HepG2 (cell line): ENCODE measurements around the gene SPTBN2. TPM values are rescaled to one million over a fixed set of nuclear protein-coding genes. Genes with fewer than 3 reads are reported as not detected.

Source experiments
- CHCHD3 ChIP-seq: sonication (generic); formaldehyde crosslinking; IDR thresholded peaks from 2 replicates; pipeline ENCODE4 v1.8.0; 2022; ENCODE audit warnings: mild to moderate bottlenecking, missing genetic modification reagents, moderate library complexity
- CREM ChIP-seq, 2 experiments: sonication (generic) in 1 of 2; formaldehyde crosslinking in 1 of 2; IDR thresholded peaks; 2 replicates each; pipeline versions ENCODE4 v1.4.0 to v1.6.1; 2016 to 2020; ENCODE audit warnings: antibody characterized with exemption in 1 of 2, mild to moderate bottlenecking in 1 of 2, missing genetic modification reagents in 1 of 2
- ELF3 ChIP-seq: IDR thresholded peaks from 2 replicates; pipeline ENCODE4 v1.6.1; 2016; ENCODE audit warnings: missing genetic modification reagents, missing compliant biosample characterization
- ETV6 ChIP-seq: sonication (generic); formaldehyde crosslinking; conservative IDR thresholded peaks from 2 replicates; pipeline ENCODE4 v1.4.0; 2020; ENCODE audit warnings: missing genetic modification reagents
- HES4 ChIP-seq: sonication (generic); formaldehyde crosslinking; IDR thresholded peaks from 2 replicates; pipeline ENCODE4 v1.9.0; 2021; ENCODE audit warnings: mild to moderate bottlenecking, missing genetic modification reagents, borderline replicate concordance
- HOXA3 ChIP-seq: sonication (generic); formaldehyde crosslinking; IDR thresholded peaks from 2 replicates; pipeline ENCODE4 v1.5.0; 2020; ENCODE audit warnings: missing genetic modification reagents
- JUN ChIP-seq: sonication (generic); formaldehyde crosslinking; IDR thresholded peaks from 2 replicates; pipeline ENCODE4 v1.4.0; 2020; ENCODE audit warnings: mild to moderate bottlenecking, missing genetic modification reagents
- KLF6 ChIP-seq: IDR thresholded peaks from 2 replicates; pipeline ENCODE4 v1.8.0; 2016; ENCODE audit warnings: missing biosample characterization, missing genetic modification reagents
- MAZ ChIP-seq, 2 experiments: sonication (generic) in 1 of 2; formaldehyde crosslinking in 1 of 2; IDR thresholded peaks; 2 replicates each; pipeline versions ENCODE4 v1.5.0 to v1.6.1; 2012 to 2020; ENCODE audit warnings: low read depth in 2 of 2, mild to moderate bottlenecking in 2 of 2, borderline replicate concordance in 1 of 2, improper control_type of control experiment in 1 of 2, low read length in 1 of 2, missing genetic modification reagents in 1 of 2, moderate library complexity in 1 of 2
- MTA1 ChIP-seq: sonication (generic); formaldehyde crosslinking; IDR thresholded peaks from 2 replicates; pipeline ENCODE4 v1.4.0; 2020; ENCODE audit warnings: missing genetic modification reagents, mild to moderate bottlenecking, borderline replicate concordance
- SAP130 ChIP-seq: IDR thresholded peaks from 2 replicates; pipeline ENCODE4 v1.6.1; 2016; ENCODE audit warnings: low read depth
- SMAD9 ChIP-seq: sonication (generic); formaldehyde crosslinking; IDR thresholded peaks from 2 replicates; pipeline ENCODE4 v1.5.1; 2020; ENCODE audit warnings: mild to moderate bottlenecking, missing genetic modification reagents
- TCF12 ChIP-seq, 2 experiments: fragments of 450-650 bp in 1 of 2; sonication (generic) in 1 of 2; formaldehyde crosslinking in 1 of 2; IDR thresholded peaks; 2 replicates each; pipeline versions ENCODE4 v1.6.1 to v1.8.0; 2017 to 2022; ENCODE audit warnings: antibody characterized with exemption in 1 of 2, mild to moderate bottlenecking in 1 of 2, missing genetic modification reagents in 1 of 2, moderate library complexity in 1 of 2
- TMF1 ChIP-seq: sonication (generic); formaldehyde crosslinking; IDR thresholded peaks from 2 replicates; pipeline ENCODE4 v1.8.1; 2022; ENCODE audit warnings: low read depth, missing genetic modification reagents
- ZNF441 ChIP-seq: sonication (generic); formaldehyde crosslinking; IDR thresholded peaks from 2 replicates; pipeline ENCODE4 v1.7.0; 2021; ENCODE audit warnings: missing genetic modification reagents, borderline replicate concordance
- ZNF451 ChIP-seq: sonication (generic); formaldehyde crosslinking; IDR thresholded peaks from 2 replicates; pipeline ENCODE4 v1.5.0; 2020; ENCODE audit warnings: mild to moderate bottlenecking, missing genetic modification reagents
- ZNF558 ChIP-seq: sonication (generic); formaldehyde crosslinking; IDR thresholded peaks from 2 replicates; pipeline ENCODE4 v1.9.0; 2022; ENCODE audit warnings: mild to moderate bottlenecking, missing genetic modification reagents, borderline replicate concordance
- ZNF672 ChIP-seq: sonication (generic); formaldehyde crosslinking; IDR thresholded peaks from 2 replicates; pipeline ENCODE4 v1.8.1; 2022; ENCODE audit warnings: missing genetic modification reagents
- ZNF678 ChIP-seq: sonication (generic); formaldehyde crosslinking; IDR thresholded peaks from 2 replicates; pipeline ENCODE4 v1.4.0; 2020; ENCODE audit warnings: mild to moderate bottlenecking, missing genetic modification reagents
- ZNF83 ChIP-seq: sonication (generic); formaldehyde crosslinking; IDR thresholded peaks from 2 replicates; pipeline ENCODE4 v1.4.0; 2020; ENCODE audit warnings: missing genetic modification reagents, mild to moderate bottlenecking, borderline replicate concordance
- polyA plus RNA-seq, 8 experiments: library from polyadenylated mRNA; depleted of rRNA in 3 of 8; stranded (reverse) in 7 of 8; unstranded in 1 of 8; fragments of >200 nt; fragmentation: Illumina TruSeq in 4 of 8; extraction: Trizol in 4 of 8; gene quantifications; 2 replicates each; pipeline versions ENCODE4 v1.2.1 to v1.2.3, GENCODE V29; 2011 to 2016; ENCODE audit warnings: low read depth in 4 of 8, missing spikeins in 1 of 8, mixed read lengths in 1 of 8; ENCODE audit not compliant: insufficient read depth in 1 of 8
- total RNA-seq, 5 experiments: library from RNA; depleted of rRNA; stranded (reverse); fragments of >200 nt; fragmentation: Illumina TruSeq; extraction: Trizol; gene quantifications; 2 replicates each; pipeline ENCODE4 v1.2.3, GENCODE V29; 2016; ENCODE audit warnings: low read depth in 1 of 5
- TF ChIP-seq, protein P1 (sequence below): sonication (generic); formaldehyde crosslinking; IDR thresholded peaks from 2 replicates; pipeline ENCODE4 v1.4.0; 2020; ENCODE audit warnings: missing genetic modification reagents, mild to moderate bottlenecking, borderline replicate concordance
- TF ChIP-seq, protein P2 (sequence below), 2 experiments: fragments of 450-650 bp in 1 of 2; sonication (generic) in 1 of 2; formaldehyde crosslinking; IDR thresholded peaks; 2 replicates each; pipeline versions ENCODE4 v1.5.0 to v1.8.0; 2020 to 2022; ENCODE audit warnings: mild to moderate bottlenecking in 1 of 2, missing genetic modification reagents in 1 of 2
- TF ChIP-seq, protein P3 (sequence below): sonication (generic); formaldehyde crosslinking; IDR thresholded peaks from 2 replicates; pipeline ENCODE4 v1.5.1; 2020; ENCODE audit warnings: missing genetic modification reagents, mild to moderate bottlenecking, borderline replicate concordance

Gene SPTBN2
- total and polyA plus RNA-seq, 2 of the 13 experiments (the other 11 are each of a cell fraction or from before 2014, with no cell fraction given): 0.65 to 4.0 TPM

DNA sequence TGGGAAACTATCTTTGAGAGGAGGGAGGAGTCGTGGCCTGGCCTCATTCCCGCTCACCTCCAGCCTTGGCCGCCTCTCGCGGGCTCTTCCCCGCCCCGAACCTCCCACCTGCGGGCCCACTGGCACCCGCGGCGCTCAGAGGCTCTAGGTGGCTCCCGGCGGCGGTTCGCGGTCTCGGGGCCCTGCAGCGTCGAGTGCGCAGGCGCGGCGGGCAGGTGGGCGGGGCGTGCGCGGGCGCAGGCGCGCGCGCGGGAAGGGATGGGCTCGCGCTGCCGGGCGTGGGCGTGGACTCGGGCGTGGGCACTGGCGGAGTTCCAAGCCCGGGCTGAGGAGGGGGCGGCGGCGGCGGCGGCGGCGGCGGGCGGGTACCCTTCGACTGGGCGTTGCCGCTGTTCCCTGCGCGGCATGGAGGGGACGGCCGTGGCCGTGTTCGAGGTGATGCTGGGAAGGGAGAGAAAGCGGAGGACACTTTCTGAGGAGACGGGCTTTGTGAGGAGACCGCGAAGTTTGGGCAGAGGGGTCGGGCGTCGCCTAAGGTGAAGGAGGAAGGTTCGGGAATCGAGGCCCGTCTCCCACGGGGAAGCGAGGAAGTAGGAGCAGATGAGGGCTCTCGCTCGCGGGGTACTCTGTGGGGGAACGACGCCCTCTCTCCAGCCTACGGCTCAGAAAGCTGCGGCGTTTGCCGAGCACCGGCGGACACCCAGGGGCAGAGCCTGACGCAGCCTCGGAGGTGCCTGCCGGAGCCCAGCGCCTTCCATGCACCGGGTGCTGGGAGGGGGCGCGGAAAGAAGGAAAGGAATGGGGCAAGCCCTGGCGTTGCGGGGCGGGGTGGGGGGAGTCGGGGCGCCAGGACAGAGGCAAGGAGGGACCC lies 15.7 kb upstream of the SPTBN2 start (continued):
- TF ChIP-seq, protein P1, sequence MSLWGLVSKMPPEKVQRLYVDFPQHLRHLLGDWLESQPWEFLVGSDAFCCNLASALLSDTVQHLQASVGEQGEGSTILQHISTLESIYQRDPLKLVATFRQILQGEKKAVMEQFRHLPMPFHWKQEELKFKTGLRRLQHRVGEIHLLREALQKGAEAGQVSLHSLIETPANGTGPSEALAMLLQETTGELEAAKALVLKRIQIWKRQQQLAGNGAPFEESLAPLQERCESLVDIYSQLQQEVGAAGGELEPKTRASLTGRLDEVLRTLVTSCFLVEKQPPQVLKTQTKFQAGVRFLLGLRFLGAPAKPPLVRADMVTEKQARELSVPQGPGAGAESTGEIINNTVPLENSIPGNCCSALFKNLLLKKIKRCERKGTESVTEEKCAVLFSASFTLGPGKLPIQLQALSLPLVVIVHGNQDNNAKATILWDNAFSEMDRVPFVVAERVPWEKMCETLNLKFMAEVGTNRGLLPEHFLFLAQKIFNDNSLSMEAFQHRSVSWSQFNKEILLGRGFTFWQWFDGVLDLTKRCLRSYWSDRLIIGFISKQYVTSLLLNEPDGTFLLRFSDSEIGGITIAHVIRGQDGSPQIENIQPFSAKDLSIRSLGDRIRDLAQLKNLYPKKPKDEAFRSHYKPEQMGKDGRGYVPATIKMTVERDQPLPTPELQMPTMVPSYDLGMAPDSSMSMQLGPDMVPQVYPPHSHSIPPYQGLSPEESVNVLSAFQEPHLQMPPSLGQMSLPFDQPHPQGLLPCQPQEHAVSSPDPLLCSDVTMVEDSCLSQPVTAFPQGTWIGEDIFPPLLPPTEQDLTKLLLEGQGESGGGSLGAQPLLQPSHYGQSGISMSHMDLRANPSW (CRISPR knock-in tag): no peak
- TF ChIP-seq CHCHD3 (CRISPR knock-in tag) (no peak), ZNF672 (CRISPR knock-in tag) (no peak), MTA1 (CRISPR knock-in tag) (0 out of 2 replicates have a peak, but pooled peaks have one; percentile 38), ZNF441 (CRISPR knock-in tag) (no peak; the same call in 1 of the 2 replicates), HOXA3 (CRISPR knock-in tag) (peak; percentile 53; the same call in 1 of the 2 replicates), ZNF678 (CRISPR knock-in tag) (no peak), TMF1 (CRISPR knock-in tag) (0 out of 2 replicates have a peak, but pooled peaks have one; percentile 65), JUN (CRISPR knock-in tag) (0 out of 2 replicates have a peak, but pooled peaks have one; percentile 11), SAP130 (peak; percentile 65), HES4 (CRISPR knock-in tag) (peak; percentile 67), CREM (IDR thresholded peaks at IDR 0.05) (no peak), CREM (CRISPR knock-in tag; IDR thresholded peaks at IDR 0.05) (no peak), ELF3 (CRISPR knock-in tag) (peak; percentile 43), ZNF451 (CRISPR knock-in tag) (0 out of 2 replicates have a peak, but pooled peaks have one; percentile 44), ZNF558 (CRISPR knock-in tag) (peak; percentile 74; the same call in 1 of the 2 replicates), KLF6 (CRISPR knock-in tag) (0 out of 2 replicates have a peak, but pooled peaks have one; percentile 43), ZNF83 (CRISPR knock-in tag) (no peak), SMAD9 (no peak), ETV6 (CRISPR knock-in tag) (0 out of 2 replicates have a peak, but pooled peaks have one; percentile 21), MAZ (IDR thresholded peaks at IDR 0.05; ENCODE audit: borderline replicate concordance, low read depth, low read length) (no peak), MAZ (CRISPR knock-in tag; IDR thresholded peaks at IDR 0.05; ENCODE audit: low read depth) (peak; percentile 89), TCF12 (IDR thresholded peaks at IDR 0.05) (no peak), TCF12 (CRISPR knock-in tag; IDR thresholded peaks at IDR 0.05) (0 out of 2 replicates have a peak, but pooled peaks have one; percentile 39)
- TF ChIP-seq, protein P2, sequence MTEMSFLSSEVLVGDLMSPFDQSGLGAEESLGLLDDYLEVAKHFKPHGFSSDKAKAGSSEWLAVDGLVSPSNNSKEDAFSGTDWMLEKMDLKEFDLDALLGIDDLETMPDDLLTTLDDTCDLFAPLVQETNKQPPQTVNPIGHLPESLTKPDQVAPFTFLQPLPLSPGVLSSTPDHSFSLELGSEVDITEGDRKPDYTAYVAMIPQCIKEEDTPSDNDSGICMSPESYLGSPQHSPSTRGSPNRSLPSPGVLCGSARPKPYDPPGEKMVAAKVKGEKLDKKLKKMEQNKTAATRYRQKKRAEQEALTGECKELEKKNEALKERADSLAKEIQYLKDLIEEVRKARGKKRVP (CRISPR knock-in tag; IDR thresholded peaks at IDR 0.05): 0 out of 4 replicates have a peak, but pooled peaks of 1 of the 2 experiments have one; percentile 49
- TF ChIP-seq, protein P3, sequence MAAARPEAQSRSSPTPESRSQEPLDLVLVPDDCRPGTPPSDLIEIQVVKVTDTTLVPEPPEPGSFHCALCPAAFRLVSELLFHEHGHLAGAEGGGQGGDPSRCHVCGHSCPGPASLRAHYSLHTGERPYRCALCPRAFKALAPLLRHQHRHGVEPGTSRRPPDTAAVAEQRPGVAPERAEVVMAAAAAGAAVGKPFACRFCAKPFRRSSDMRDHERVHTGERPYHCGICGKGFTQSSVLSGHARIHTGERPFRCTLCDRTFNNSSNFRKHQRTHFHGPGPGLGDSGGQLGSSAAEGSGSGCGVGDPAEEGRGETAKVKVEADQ (CRISPR knock-in tag): 0 out of 2 replicates have a peak, but pooled peaks have one; percentile 61
